HK-2 (cell line): ENCODE data around the gene C15orf40.
A peak's percentile ranks its signal among the peaks of the same experiment; 100 is the strongest.
"Not testable (repeated sequence)": the region's sequence is repeated elsewhere in the genome, so short reads cannot be mapped to it uniquely, and the experiment has no call there.

ENCODE experiments used
- DNase-seq: peaks from one replicate; pipeline ENCODE4 v3.0.0-alpha.2; 2018; ENCODE audit not compliant: unreplicated experiment

The C15orf40 gene

GRCh38 chr15:83011271-83012075 lies at the start of gene C15orf40:
TSS of gene C15orf40 (minus strand) at chr15:83011639. CDS start at chr15:83011607, 32 bp downstream.
- peak; percentile 83 for DNase-seq

GRCh38 chr15:83057696-83058376 lies 46.4 kb upstream of the C15orf40 start:
- DNase-seq = no peak

GRCh38 chr15:83057002-83057401 lies 45.6 kb upstream of the C15orf40 start:
- DNase-seq = no peak

GRCh38 chr15:83053151-83053550 lies 41.7 kb upstream of the C15orf40 start:
- no peak for DNase-seq

GRCh38 chr15:83046558-83047127 lies 35.2 kb upstream of the C15orf40 start:
- no peak for DNase-seq

- DNase-seq = no peak
Measured at GRCh38 chr15:83044156-83044555, 32.7 kb upstream of the C15orf40 start.

- no peak for DNase-seq
Measured at GRCh38 chr15:83039206-83039605, 27.8 kb upstream of the C15orf40 start.

- no peak for DNase-seq
Measured at GRCh38 chr15:83036253-83036652, 24.8 kb upstream of the C15orf40 start.

- not testable (repeated sequence) for DNase-seq
Measured at GRCh38 chr15:83031234-83031633, 19.8 kb upstream of the C15orf40 start.

GRCh38 chr15:83030021-83030420 lies 18.6 kb upstream of the C15orf40 start:
- DNase-seq = no peak

GRCh38 chr15:83018436-83018835 lies 7.0 kb upstream of the C15orf40 start:
- DNase-seq = no peak

- DNase-seq = no peak
Measured at GRCh38 chr15:83016906-83017305, 5.5 kb upstream of the C15orf40 start.

- DNase-seq = no peak
Measured at GRCh38 chr15:83015361-83015760, 3.9 kb upstream of the C15orf40 start.

- DNase-seq = no peak
Measured at GRCh38 chr15:83014205-83014653, 2.8 kb upstream of the C15orf40 start.

- DNase-seq = no peak
Measured at GRCh38 chr15:83012636-83013035, 1.2 kb upstream of the C15orf40 start.

GRCh38 chr15:83012076-83012426 lies 612 bp upstream of the C15orf40 start:
- no peak for DNase-seq

- peak; percentile 65 for DNase-seq
Measured at GRCh38 chr15:83010709-83011270, 649 bp downstream of the C15orf40 start.

- not testable (repeated sequence) for DNase-seq
Measured at GRCh38 chr15:83000672-83001031, 10.8 kb downstream of the C15orf40 start.

GRCh38 chr15:82999905-83000671 lies 11.4 kb downstream of the C15orf40 start:
- DNase-seq = no peak

GRCh38 chr15:82999426-82999825 lies 12.0 kb downstream of the C15orf40 start:
- no peak for DNase-seq

GRCh38 chr15:82995938-82996337 lies 15.5 kb downstream of the C15orf40 start:
- DNase-seq = no peak

- no peak for DNase-seq
Measured at GRCh38 chr15:82995076-82995475, 16.4 kb downstream of the C15orf40 start.
